Measurements from ENCODE around the gene COL18A1. TPM values are rescaled to one million over a fixed set of nuclear protein-coding genes. Genes with fewer than 3 reads are reported as not detected.

Gene COL18A1
- total and polyA plus RNA-seq, 2 of the 8 experiments (the other 6 are each of a cell fraction or from before 2014, with no cell fraction given), result 145 to 201 TPM

- no peak for TF ChIP-seq E2F6 (IDR thresholded peaks at IDR 0.05)
Measured at GRCh38 chr21:45556645-45557615, 152.0 kb downstream of the COL18A1 start (continued).

All from H1 (cell line).